ENCODE results near the gene PCP2. TPM values are rescaled to one million over a fixed set of nuclear protein-coding genes. Genes with fewer than 3 reads are reported as not detected.

The PCP2 gene
- total RNA-seq, 2 donors from 2014 or later: not detected

DNA sequence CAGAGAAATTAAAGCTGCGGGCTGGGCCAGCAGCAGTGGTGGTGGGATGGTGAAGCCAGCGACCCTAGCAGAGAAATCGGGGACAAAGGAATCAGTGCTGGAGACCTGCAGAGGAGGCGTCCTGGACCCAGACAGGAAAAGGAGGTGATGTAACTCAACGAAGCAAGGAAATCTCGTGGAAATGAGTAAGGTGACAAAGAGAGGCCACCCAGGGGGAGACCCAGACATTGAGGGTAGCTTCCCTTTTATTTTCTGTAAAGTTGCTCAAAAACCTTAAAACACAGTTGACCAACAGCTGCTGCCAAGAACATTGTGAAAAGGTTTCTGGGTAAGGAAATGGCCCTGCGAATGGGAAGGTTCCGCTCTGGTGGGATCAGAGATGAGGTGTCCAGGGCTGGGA, 22.1 kb upstream of the PCP2 start:
- WGBS, 2 donors: 56 to 63% methylated on average over 8 of the region's 8 CpGs
- Histone ChIP-seq H3K4me1 (peaks cover 16% of the 10 kb centered on the region), H3K27ac (peak overlapping the region in 1 of 4 donors; percentile 48), H3K4me3 (no peak overlapping the region), H3K36me3 (replicated peaks in 1 of 2; ENCODE audit: insufficient read depth in 1 of 2, low read depth in 2 of 2) (no peaks in the 10 kb centered on the region), H3K27me3 (no peaks in the 10 kb centered on the region), H3K9me3 (no peaks in the 10 kb centered on the region)
- TF ChIP-seq POLR2A (IDR thresholded peaks at IDR 0.05): no peak
- no peak for TF ChIP-seq CTCF (IDR thresholded peaks at IDR 0.05)
- ATAC-seq (no peak), DNase-seq (peak in 1 of 4 donors; percentile 35)
- intact Hi-C loops (cut with DNase I): no loop called here

DNA sequence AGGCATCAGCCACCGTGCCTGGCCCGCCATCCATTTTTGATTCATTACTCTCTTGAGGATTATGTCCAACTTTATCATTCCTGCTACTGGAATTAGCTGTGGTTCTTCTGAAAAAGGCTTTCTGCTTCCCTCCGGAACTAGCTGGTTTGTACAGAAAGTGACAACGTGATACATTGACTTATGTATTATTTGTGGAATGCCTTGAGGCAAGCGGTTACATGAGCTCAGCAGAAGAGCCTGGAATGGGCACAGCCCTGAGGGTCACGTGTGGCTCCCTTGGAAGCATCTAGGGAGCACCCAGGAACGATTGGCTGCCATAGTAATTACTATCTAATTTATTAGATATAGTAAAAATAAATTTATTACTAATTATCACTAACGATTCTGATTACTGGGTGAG, 20.9 kb upstream of the PCP2 start:
- Histone ChIP-seq H3K27ac (no peak overlapping the region), H3K4me3 (no peak overlapping the region), H3K27me3 (no peaks in the 10 kb centered on the region), H3K36me3 (replicated peaks in 1 of 2; ENCODE audit: insufficient read depth in 1 of 2, low read depth in 2 of 2) (no peaks in the 10 kb centered on the region), H3K4me1 (peaks cover 18% of the 10 kb centered on the region), H3K9me3 (no peaks in the 10 kb centered on the region)
- intact Hi-C loops (cut with DNase I): no loop called here
- DNase-seq (no peak), ATAC-seq (no peak)
- 42 to 47% methylated on average over 8 of the region's 8 CpGs for WGBS, 2 donors
- TF ChIP-seq CTCF (IDR thresholded peaks at IDR 0.05) (no peak), POLR2A (IDR thresholded peaks at IDR 0.05) (no peak)

GRCh38 chr19:7652061-7652641, 18.6 kb upstream of the PCP2 start:
- ATAC-seq (peak; percentile 94), DNase-seq (peak; percentile 88 to 94 (median 92))
- no peaks in the 10 kb centered on the region for H3K36me3 ChIP-seq (replicated peaks in 1 of 2; ENCODE audit: insufficient read depth in 1 of 2, low read depth in 2 of 2)
- WGBS, 2 donors: 3 to 5% methylated on average over 22 to 28 of the region's 28 CpGs
- peak in 2 of 3 donors; percentile 11 to 28 for TF ChIP-seq POLR2A (IDR thresholded peaks at IDR 0.05)
- TF ChIP-seq CTCF (IDR thresholded peaks at IDR 0.05): peak; percentile 96 to 100 (median 98)
- H3K4me1 ChIP-seq: peaks cover 27% of the 10 kb centered on the region
- intact Hi-C loops (cut with DNase I): no loop called here
- H3K27ac ChIP-seq: peak overlapping the region; percentile 77 to 85 (median 82)
- no peaks in the 10 kb centered on the region for H3K9me3 ChIP-seq
- H3K27me3 ChIP-seq: no peaks in the 10 kb centered on the region
- H3K4me3 ChIP-seq: no peak overlapping the region

GRCh38 chr19:7650148-7650547, 16.6 kb upstream of the PCP2 start:
- no peak for ATAC-seq
- intact Hi-C loops (cut with DNase I): no loop called here
- no peak for DNase-seq
- WGBS, 2 donors: 54 to 59% methylated on average over 2 of the region's 2 CpGs
- no peak for TF ChIP-seq CTCF (IDR thresholded peaks at IDR 0.05)
- no peak for TF ChIP-seq POLR2A (IDR thresholded peaks at IDR 0.05)
- Histone ChIP-seq H3K9me3 (no peaks in the 10 kb centered on the region), H3K36me3 (replicated peaks in 1 of 2; ENCODE audit: insufficient read depth in 1 of 2, low read depth in 2 of 2) (no peaks in the 10 kb centered on the region), H3K27me3 (no peaks in the 10 kb centered on the region), H3K4me1 (peaks cover 27% of the 10 kb centered on the region), H3K4me3 (no peak overlapping the region), H3K27ac (peak overlapping the region in 2 of 4 donors; percentile 61 to 69)

All from body of pancreas (tissue), 4 donors.